Upper lobe of left lung (tissue), 6 donors: ENCODE results near the gene LRRC3C. TPM values are rescaled to one million over a fixed set of nuclear protein-coding genes. Genes with fewer than 3 reads are reported as not detected.
"Not testable (repeated sequence)": the region's sequence is repeated elsewhere in the genome, so short reads cannot be mapped to it uniquely, and the experiment has no call there.

Experiments
- ATAC-seq, 2 donors: fragments of 200-7000 bp; cut with Tn5 transposase; one replicate each; pipeline ENCODE4 v1.9.1; 2022; ENCODE audit warnings: mild to moderate bottlenecking in 2 of 2, moderate library complexity in 2 of 2; ENCODE audit not compliant: low FRiP score in 2 of 2
- DNase-seq, 2 donors: peaks; one replicate each; pipeline ENCODE4 v3.0.0-alpha.2; 2019 to 2020
- H3K27ac ChIP-seq, 4 donors: fragments of 200-600 bp; sonication (generic); one replicate each; pipeline ENCODE4 v1.5.1; 2016 to 2019
- H3K27me3 ChIP-seq, 4 donors: fragments of 200-600 bp; sonication (generic); one replicate each; pipeline ENCODE4 v1.5.1; 2017 to 2019
- H3K36me3 ChIP-seq, 4 donors: fragments of 200-600 bp; sonication (generic); one replicate each; pipeline ENCODE4 v1.5.1; 2016 to 2019
- H3K4me1 ChIP-seq, 4 donors: fragments of 200-600 bp; sonication (generic); one replicate each; pipeline ENCODE4 v1.5.1; 2018 to 2019
- H3K4me3 ChIP-seq, 4 donors: fragments of 200-600 bp; sonication (generic); one replicate each; pipeline ENCODE4 v1.5.1; 2017 to 2019; ENCODE audit warnings: mild to moderate bottlenecking in 2 of 4, moderate library complexity in 1 of 4
- H3K9me3 ChIP-seq, 4 donors: fragments of 200-600 bp; sonication (generic); one replicate each; pipeline ENCODE4 v1.5.1; 2018 to 2019
- EP300 ChIP-seq, 4 donors: sonication (generic); formaldehyde crosslinking; IDR thresholded peaks; one replicate each; pipeline ENCODE4 v1.5.1; 2017; ENCODE audit warnings: antibody characterized with exemption in 4 of 4, control low read depth in 2 of 4
- POLR2A ChIP-seq, 4 donors: fragments of 450-650 bp; IDR thresholded peaks; one replicate each; pipeline ENCODE4 v1.5.1; 2016 to 2017; ENCODE audit warnings: antibody characterized with exemption in 4 of 4, mild to moderate bottlenecking in 2 of 4
- POLR2AphosphoS5 ChIP-seq, 2 donors: sonication (generic); formaldehyde crosslinking; IDR thresholded peaks; one replicate each; pipeline ENCODE4 v1.5.1; 2017; ENCODE audit warnings: antibody characterized with exemption in 2 of 2
- WGBS, 2 donors: methylation state at CpG; one replicate each; pipeline ENCODE4 v1.1.5; 2017 to 2018; 5-methylcytosine and 5-hydroxymethylcytosine counted together
- total RNA-seq, 6 donors: library from RNA; depleted of rRNA in 4 of 6; stranded (reverse); fragments of >200 nt in 4 of 6; gene quantifications; one replicate each; pipeline versions ENCODE4 v1.1.0 to v1.2.1, GENCODE V29; 2016 to 2021
- TF ChIP-seq, protein P1 (sequence below), 6 experiments: fragments of 450-650 bp in 4 of 6; fragments of 200-600 bp in 2 of 6; sonication (generic) in 2 of 6; IDR thresholded peaks; one replicate each; pipeline ENCODE4 v1.5.1; 2016 to 2019; ENCODE audit warnings: antibody characterized with exemption in 6 of 6
- donor health status: DM: no; HTN: no; CAD: no; lungs with moderate emphysema.
- donor health status: DM: no; HTN: yes; CAD: no; lungs with severe emphysema.

The LRRC3C gene
- total RNA-seq, 6 donors from 2014 or later = not detected

DNA sequence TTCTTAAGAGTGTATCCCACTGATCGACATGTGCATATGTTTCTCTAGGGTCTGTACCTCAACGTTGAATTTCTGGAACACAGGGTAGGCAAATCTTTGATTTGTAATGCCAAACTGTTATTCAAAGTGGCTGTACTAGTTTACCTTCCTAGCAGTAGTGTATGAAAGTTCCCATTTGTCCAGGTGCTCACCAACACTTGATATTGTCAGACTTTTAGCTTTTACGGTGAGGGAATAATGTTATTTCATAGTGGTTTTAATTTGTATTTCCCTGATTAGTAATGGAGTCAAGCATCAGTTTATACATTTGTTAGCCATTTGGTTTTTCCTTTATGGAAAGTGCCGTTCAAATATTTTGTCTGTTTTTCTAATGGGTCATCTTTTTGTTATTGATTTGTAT is 29.4 kb upstream of the LRRC3C start:
- H3K27ac ChIP-seq = no peak overlapping the region
- no peaks in the 10 kb centered on the region for H3K27me3 ChIP-seq
- no peaks in the 10 kb centered on the region for H3K9me3 ChIP-seq
- no peak for ATAC-seq
- no peaks in the 10 kb centered on the region for H3K36me3 ChIP-seq
- TF ChIP-seq POLR2A (IDR thresholded peaks at IDR 0.05) (no peak), EP300 (IDR thresholded peaks at IDR 0.05) (no peak), POLR2AphosphoS5 (IDR thresholded peaks at IDR 0.05) (no peak)
- TF ChIP-seq, protein P1, sequence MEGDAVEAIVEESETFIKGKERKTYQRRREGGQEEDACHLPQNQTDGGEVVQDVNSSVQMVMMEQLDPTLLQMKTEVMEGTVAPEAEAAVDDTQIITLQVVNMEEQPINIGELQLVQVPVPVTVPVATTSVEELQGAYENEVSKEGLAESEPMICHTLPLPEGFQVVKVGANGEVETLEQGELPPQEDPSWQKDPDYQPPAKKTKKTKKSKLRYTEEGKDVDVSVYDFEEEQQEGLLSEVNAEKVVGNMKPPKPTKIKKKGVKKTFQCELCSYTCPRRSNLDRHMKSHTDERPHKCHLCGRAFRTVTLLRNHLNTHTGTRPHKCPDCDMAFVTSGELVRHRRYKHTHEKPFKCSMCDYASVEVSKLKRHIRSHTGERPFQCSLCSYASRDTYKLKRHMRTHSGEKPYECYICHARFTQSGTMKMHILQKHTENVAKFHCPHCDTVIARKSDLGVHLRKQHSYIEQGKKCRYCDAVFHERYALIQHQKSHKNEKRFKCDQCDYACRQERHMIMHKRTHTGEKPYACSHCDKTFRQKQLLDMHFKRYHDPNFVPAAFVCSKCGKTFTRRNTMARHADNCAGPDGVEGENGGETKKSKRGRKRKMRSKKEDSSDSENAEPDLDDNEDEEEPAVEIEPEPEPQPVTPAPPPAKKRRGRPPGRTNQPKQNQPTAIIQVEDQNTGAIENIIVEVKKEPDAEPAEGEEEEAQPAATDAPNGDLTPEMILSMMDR (IDR thresholded peaks at IDR 0.05) = no peak
- DNase-seq = no peak
- 96% methylated on average over 4 of the region's 4 CpGs for WGBS, 2 donors
- H3K4me1 ChIP-seq = no peaks in the 10 kb centered on the region
- no peak overlapping the region for H3K4me3 ChIP-seq

DNA sequence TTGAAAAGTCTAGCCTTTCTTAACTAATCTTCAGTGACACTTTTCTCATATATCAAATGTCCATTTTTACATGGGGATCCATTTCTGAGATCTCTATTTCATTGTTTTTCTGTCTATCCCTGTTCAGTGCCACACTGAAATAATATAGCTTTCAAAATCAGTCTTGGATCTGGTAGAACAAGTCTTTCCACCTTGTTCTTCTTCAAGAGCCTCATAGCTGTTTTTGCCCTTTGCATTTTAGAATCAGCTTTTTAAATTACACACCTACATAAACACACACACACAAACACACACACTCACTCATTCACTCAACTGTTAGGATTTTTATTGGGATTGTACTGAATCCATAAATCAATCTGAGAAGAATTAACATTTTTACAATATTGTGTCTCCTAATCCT is 28.3 kb upstream of the LRRC3C start:
- no peak for DNase-seq
- Histone ChIP-seq H3K36me3 (no peaks in the 10 kb centered on the region), H3K27ac (no peak overlapping the region), H3K9me3 (no peaks in the 10 kb centered on the region), H3K4me1 (no peaks in the 10 kb centered on the region), H3K4me3 (no peak overlapping the region), H3K27me3 (no peaks in the 10 kb centered on the region)
- TF ChIP-seq, protein P1 (IDR thresholded peaks at IDR 0.05) = no peak
- TF ChIP-seq EP300 (IDR thresholded peaks at IDR 0.05) = no peak
- no peak for TF ChIP-seq POLR2AphosphoS5 (IDR thresholded peaks at IDR 0.05)
- TF ChIP-seq POLR2A (IDR thresholded peaks at IDR 0.05) = no peak
- ATAC-seq = no peak

DNA sequence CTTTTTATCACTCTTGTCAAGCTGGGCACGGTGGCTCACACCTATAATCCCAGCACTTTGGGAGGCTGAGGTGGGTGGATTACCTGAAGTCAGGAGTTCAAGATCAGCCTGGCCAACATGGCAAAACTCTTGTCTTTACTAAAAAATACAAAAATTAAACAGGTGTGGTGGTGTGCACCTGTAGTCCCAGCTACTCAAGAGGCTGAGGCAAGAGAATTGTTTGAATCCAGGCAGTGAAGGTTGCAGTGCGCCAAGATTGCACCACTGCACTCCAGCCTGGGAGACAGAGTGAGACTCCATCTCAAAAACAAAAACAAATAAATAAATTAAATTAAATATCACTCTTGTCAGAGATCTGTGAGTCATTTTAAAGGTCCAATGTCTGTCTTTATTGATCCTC is 25.5 kb upstream of the LRRC3C start:
- not testable (repeated sequence) for H3K4me1 ChIP-seq, H3K4me3 ChIP-seq, H3K27me3 ChIP-seq, H3K36me3 ChIP-seq, H3K27ac ChIP-seq, H3K9me3 ChIP-seq, ATAC-seq, DNase-seq
- WGBS, 2 donors = 97 to 98% methylated on average over 2 of the region's 2 CpGs

DNA sequence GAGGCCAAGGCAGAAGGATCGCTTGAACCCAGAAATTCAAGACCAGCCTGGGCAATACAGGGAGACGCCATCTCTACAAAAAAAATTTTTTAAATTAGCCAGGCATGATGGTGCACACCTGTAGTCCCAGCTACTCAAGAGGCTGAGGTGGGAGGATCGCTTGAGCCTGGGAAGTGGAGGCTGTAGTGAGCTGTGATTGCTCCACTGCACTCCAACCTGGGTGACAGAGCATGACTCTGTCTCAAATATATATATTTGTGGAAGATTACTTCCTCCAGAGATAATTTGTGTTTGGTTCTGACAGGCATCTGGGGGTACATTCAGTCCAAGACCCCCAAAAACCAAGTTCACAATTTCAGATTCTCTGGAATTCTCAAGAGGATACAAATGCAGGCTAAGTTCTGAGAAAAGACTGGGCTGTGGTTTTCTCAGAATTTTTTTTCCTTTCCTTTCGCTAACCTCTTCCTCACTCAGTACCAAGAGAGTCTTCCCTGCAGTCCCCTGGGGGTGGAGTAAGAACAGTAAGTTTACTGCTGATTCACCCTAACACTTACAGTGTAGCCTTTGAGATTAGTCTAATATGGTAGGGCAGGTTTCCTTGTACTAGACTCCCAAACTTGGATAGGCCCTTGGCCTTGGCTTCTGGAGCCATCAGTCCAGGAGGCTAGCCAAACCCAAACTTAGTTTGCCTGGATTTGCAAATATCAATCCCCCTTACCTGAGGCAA is 24.2 kb upstream of the LRRC3C start:
- WGBS, 2 donors = 79 to 88% methylated on average over 4 of the region's 4 CpGs
- no peak for ATAC-seq
- no peak for DNase-seq
- no peaks in the 10 kb centered on the region for H3K27me3 ChIP-seq
- no peaks in the 10 kb centered on the region for H3K4me1 ChIP-seq
- TF ChIP-seq EP300 (IDR thresholded peaks at IDR 0.05) = no peak
- TF ChIP-seq POLR2A (IDR thresholded peaks at IDR 0.05) = no peak
- TF ChIP-seq, protein P1 (IDR thresholded peaks at IDR 0.05) = no peak
- no peak for TF ChIP-seq POLR2AphosphoS5 (IDR thresholded peaks at IDR 0.05)
- no peaks in the 10 kb centered on the region for H3K9me3 ChIP-seq
- H3K4me3 ChIP-seq = no peak overlapping the region
- no peaks in the 10 kb centered on the region for H3K36me3 ChIP-seq
- H3K27ac ChIP-seq = no peak overlapping the region

DNA sequence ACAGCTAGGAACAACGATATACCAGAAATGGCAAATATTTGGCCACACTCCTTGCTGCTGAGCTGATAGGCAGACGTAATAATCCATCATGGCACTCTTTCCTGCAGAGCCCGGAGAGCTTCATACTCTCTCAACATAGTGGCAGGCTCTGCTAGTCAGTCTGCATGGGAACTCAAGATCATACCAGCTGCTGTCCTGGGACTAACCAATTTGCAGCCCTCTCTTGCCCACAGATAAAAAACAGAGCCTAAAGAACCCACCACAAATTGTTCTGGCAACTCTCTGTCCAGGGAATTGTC is 22.6 kb upstream of the LRRC3C start:
- no peak for DNase-seq
- Histone ChIP-seq H3K4me3 (no peak overlapping the region), H3K27ac (no peak overlapping the region), H3K36me3 (peaks cover 0 to 4% (median 0%) of the 10 kb centered on the region in 4 donors), H3K9me3 (no peaks in the 10 kb centered on the region), H3K27me3 (no peaks in the 10 kb centered on the region), H3K4me1 (no peaks in the 10 kb centered on the region)
- TF ChIP-seq EP300 (IDR thresholded peaks at IDR 0.05) = no peak
- no peak for TF ChIP-seq POLR2A (IDR thresholded peaks at IDR 0.05)
- no peak for TF ChIP-seq POLR2AphosphoS5 (IDR thresholded peaks at IDR 0.05)
- TF ChIP-seq, protein P1 (IDR thresholded peaks at IDR 0.05) = no peak
- no peak for ATAC-seq
- 79 to 82% methylated on average over 3 of the region's 3 CpGs for WGBS, 2 donors
